NCI-H460 (cell line): Measurements from ENCODE around the gene KAZN. TPM values are rescaled to one million over a fixed set of nuclear protein-coding genes. Genes with fewer than 3 reads are reported as not detected.

ENCODE experiments used
- DNase-seq: peaks from one replicate; pipeline ENCODE4 v3.0.0-alpha.2; 2016; ENCODE audit warnings: low read depth; ENCODE audit errors: extremely low read depth
- total RNA-seq: library from RNA; depleted of rRNA; stranded (reverse); fragments of >200 nt; shearing (Covaris generic); gene quantifications from 2 replicates; pipeline ENCODE4 v1.2.3, GENCODE V29; 2014

The KAZN gene
- total RNA-seq, 1 experiment from 2014 or later, result 1.9 TPM

DNA sequence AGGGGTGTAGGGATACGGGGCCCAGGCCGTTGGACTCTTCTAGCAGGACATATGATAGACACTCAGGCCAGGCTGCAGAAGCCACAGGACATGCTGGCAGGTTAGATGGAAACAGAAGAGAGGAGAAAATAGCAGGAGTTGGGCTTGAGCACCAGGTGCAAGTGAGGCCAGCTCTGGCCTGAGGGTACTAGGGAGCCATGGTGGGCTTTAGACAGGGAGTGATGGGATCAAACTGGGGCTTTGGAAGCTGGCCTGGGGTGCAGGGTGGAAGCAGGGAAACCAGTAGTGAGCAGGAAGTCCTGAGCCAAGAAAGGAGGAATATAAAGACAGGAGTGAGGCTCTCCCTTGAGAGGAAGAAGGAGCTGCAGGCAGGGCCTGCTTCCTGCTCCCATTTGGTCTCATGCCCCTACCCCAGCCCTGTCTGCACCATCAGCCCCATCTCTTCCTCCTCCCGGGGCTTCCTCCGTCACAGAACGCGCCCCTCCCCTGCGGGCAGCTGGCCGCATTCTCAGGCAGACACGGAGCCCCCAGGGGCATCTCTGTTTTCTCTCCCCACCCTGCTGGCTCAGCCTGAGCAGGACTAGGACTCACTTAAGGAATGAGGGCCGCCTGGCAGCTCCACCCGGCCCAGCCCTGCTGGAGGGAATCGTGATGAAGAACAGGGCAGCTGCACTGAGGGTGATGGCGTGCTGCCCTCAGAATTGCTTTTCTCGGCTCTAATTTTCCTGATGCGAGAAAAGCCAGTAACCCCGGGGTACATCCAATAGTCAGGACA lies 389.5 kb downstream of the KAZN start:
- no peak for DNase-seq

DNA sequence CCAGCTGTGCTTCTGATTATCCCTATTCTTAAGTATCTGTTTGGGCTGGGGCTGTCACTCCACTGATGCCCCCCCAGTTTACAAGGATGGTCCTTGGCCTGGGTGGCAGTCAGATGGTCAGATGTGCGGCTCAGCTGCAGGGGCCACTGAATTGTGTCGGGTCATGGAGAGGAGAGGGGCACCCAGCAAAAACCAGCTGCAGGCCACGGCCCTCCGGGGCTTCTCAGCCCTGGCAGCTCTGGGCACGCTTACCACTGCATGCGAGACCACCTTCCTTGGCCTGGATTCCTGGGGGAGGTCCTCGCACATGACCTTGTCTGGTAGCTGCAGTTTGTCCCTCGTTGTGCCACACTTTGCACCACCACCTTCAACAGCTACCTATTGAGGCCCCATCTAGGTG lies 390.2 kb downstream of the KAZN start:
- no peak for DNase-seq

DNA sequence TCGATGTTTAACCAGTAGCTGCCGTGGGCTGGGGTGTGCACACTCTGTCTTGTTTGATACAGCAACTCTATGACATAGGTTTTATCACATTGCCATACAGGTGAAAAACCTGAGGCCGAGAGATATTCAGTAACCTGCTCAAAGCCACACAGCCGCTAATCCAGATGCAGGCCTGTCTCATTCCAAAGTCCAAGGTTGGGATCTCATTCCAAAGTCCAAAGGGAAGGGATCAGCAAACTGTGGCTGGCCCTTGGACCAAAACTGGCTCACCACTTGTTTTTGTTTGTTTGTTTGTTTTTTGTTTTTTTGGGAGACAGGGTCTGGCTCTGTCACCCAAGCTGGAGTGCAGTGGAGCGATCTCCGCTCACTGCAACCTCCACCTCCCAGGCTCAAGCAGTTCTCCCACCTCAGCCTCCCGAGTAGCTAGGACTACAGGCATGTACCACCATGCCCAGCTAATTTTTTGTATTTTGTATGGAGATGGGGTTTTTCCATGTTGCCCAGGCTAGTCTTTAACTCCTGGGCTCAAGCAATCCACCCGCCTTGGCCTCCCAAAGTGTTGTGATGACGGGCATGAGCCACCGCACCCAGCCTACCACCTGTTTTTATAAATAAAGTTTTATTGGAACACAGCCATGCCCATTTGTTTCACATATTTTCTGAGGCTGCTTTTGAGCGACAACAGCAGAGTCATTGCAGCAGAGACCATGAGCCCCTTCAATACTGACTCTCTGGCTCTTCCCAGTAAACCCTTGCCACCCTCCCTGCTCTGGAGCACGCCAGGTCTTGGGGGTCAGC lies 391.6 kb downstream of the KAZN start:
- DNase-seq, result no peak

DNA sequence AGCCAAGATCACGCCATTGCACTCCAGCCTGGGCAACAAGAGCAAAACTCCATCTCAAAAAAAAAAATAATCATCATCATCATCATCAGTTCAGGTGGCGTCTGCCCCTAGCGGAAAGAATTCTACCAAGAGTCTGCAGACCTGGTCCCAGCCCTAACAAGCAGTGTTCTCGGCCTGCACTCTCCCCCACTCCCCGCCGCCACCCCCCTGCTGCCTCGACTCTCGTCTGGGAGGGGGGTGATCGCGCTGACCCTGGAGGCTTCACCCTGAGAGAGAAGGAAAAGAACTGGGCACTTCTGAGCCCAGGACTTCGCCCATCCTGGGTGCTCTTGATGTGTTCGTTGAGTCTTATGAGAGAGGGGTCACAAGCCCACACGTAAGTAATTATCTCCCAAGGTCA lies 394.9 kb downstream of the KAZN start:
- DNase-seq, result no peak

DNA sequence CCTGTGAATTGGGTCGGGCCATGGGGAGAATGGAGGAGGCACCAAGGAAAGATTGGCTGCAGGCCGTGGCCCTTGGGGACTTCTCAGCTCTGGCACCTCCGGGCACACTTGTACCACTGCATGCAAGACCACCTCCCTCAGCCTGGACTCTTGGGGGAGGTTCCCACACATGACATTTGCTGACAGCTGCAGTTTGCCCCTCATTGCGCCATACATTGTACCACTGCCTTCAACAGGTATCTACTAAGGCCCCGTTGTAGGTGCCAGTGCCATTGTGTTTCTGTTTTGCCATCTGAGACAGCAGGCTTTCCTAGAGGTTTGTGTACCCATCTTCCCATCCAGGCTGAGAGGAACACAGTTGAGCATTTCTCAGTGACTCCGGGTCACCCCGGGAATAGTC lies 395.7 kb downstream of the KAZN start:
- no peak for DNase-seq

DNA sequence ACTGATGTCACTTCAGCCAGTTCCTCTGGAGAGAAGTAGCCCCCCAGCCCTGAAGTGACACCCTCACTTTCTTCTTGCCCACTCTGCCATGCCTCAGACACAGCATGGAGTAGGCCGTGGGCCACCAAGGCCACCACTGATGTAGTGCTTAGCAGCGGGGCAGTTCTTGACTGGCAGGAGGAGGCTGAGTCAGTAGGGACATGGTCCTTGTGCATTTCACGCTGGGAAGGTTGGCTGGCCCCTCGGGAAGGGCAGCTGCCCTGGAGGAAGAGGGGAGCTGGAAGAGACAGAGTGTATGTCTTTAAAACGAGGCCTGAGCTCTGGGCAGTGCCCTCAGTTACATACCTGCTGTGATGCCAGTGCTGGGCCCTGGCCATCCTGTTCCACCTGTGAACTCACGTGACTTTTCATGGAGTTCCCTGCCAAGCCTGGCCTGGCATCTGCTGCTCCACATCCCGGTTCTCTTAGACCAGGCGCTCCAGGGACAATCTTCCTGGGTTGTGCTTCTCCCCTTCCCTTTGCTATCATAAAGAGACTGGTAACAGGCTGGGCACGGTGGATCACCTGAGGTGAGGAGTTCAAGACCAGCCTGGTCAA lies 396.5 kb downstream of the KAZN start:
- DNase-seq, result no peak

DNA sequence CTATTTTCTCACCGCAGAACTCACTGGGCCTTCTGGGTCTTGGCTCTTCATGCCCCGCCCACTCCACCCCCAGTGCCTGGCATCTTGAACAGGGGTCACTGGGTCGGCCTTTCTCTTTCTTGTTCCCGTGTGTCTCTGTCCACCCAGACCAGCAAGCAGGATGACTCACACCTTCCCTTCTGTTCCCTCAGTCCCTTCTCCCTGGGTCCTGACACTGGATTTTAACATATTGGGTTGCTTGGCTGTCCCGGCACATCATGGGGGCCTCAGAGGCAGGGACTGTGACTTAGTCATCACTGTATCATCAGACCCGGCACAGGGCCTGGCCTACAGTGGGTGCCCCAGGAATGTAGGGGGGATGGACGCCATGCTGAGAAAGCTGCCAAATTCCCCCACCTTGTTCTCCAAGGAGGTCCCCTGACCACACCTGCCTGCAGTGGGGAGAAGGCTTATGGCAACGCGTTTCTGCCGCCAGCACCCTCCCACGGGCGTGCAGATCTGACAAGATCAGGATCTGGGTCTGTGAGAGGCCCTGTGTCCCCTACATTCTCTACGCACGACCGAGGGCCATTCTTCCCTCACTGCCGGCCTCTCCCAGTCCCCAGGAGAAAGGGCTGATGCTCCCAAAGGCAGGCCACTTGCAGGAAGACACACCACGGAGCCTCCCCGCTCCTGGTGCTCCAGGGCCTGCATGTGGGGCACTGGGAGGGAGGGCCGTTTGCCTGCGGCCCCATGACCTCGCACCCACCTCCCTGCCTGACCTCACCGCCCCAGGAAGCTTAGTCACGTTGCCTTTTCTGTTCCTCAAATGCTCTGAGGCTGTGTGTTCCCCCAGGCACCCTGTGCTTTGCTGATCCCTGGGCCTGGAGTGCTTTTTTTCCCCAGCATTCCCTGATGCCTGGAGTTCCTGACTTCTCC lies 397.9 kb downstream of the KAZN start:
- no peak for DNase-seq

DNA sequence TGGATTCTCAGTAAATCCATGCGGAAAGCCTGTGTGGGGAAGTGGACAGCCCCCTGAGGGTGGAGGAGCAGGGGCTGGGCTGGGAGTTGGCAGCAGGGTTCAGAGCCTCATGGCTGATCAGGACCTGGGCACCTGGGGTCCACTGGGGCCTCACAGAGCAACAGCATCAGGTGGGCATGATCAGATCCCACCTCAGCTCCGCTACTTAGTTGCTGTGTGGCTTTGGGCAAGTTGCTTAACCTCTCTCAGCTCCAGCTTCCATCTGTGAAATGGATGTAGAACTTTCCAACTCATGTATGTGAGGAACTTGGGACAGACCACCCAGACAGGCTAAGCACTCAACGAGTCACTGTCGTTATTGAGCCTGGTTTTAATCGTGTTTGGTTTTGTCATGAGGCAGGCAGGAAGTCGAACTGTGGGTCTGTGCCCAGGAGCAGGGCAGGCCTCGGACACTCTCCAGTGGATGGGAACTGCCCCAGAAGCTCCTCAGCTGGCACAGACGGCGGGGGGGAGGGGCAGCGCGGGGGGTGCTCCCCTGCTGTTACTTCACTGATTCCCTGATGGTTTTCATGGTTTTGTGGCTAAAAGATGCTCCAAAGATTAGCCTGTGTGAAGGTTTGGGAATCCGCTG lies 399.3 kb downstream of the KAZN start:
- no peak for DNase-seq

DNA sequence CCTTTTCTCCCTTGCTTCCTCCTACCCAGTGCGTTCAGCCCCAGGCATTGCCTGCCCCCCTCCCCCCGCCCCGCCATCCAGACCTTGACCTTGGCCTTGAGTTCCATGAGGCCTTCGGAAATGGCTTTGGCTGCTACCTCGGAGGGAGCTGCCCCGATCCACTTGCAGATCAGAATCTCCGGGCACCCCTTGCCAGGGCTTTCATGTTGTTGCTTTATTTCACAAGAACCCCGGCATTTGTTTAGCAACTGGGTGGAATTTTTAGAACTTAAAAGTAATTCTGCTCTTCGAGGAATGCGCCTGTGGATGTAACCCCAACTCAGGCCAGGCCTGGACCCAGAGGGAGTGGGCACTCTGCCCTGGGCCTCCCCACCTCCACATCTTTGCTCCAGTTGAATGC lies 401.0 kb downstream of the KAZN start:
- DNase-seq, result no peak

DNA sequence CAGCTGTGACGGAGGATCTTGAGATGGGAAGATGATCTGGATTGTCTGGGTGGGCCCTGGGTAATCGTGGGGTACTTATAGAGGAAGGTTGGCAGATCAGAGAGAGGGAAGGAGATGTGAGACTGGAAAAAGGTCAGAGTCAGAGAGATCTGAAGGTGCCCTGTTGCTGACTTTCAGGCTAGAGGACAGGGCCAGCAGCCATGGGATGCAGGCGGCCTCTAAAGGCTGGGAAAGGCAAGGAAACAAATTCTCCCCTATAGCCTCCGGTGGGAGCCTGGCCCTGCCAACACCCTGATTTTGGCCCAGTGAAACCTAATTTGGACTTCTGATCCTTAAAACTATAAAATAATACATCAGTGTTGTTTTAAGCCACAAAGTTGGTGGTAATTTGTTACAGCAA lies 401.5 kb downstream of the KAZN start:
- no peak for DNase-seq

DNA sequence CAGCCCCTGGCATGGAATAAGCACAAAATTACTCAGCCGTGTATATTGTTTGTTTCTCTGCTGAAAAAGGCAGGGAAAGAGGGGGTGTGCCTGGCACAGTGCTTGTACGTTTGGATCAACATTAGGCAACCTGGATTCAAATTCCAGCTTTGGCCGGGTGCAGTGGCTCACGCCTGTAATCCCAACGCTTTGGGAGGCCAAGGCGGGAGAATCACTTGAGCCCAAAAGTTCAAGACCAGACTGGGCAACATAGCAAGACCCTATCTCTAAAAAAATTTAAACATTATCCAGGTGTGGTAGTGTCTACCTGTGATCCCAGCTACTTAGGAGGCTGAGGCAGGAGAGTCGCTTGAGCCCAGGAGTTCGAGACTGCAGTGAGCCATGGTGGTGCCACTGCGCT lies 402.2 kb downstream of the KAZN start:
- DNase-seq, result no peak

- DNase-seq, result no peak
Measured at GRCh38 chr1:15001317-15001915, 402.9 kb downstream of the KAZN start.

- no peak for DNase-seq
Measured at GRCh38 chr1:15002325-15002724, 403.8 kb downstream of the KAZN start.

GRCh38 chr1:15004396-15004795 lies 405.9 kb downstream of the KAZN start:
- no peak for DNase-seq

- no peak for DNase-seq
Measured at GRCh38 chr1:15005116-15005515, 406.6 kb downstream of the KAZN start.

- no peak for DNase-seq
Measured at GRCh38 chr1:15007368-15007767, 408.9 kb downstream of the KAZN start.

- DNase-seq, result no peak
Measured at GRCh38 chr1:15007842-15008241, 409.4 kb downstream of the KAZN start.

GRCh38 chr1:15008783-15009729 lies 410.6 kb downstream of the KAZN start:
- no peak for DNase-seq

DNA sequence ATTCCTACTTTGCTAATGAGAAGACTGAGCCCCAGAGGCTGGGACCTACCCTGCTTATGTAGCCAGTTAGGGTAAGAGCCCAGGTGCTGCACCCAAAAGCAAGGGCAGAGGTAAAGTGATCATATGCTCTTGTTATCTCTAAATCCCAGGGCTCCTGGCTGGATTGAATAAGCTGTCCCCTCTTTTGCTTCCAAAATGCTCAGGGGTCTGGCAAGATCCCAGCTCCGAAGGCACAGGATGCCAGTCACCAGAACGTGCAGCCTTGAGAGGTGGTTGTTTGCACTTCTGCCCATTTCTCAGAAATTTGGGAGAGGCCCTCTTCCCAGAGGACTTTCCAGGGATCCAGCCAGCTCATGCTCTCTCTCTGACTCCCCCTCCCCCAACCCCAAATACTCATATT lies 412.7 kb downstream of the KAZN start:
- DNase-seq, result no peak
